ENCODE measurements around the gene TTI1.

The TTI1 gene

GRCh38 chr20:38000293-38000692, 33.0 kb downstream of the TTI1 start (continued):
- TF ChIP-seq ZBTB17 (tag by site-specific recombination; IDR thresholded peaks at IDR 0.05) (no peak), SALL2 (tag by site-specific recombination; IDR thresholded peaks at IDR 0.05; ENCODE audit: borderline replicate concordance) (no peak), ZNF366 (tag by site-specific recombination; conservative IDR thresholded peaks at IDR 0.05) (no peak), GLI4 (tag by site-specific recombination; IDR thresholded peaks at IDR 0.05) (no peak), ZNF600 (tag by site-specific recombination; IDR thresholded peaks at IDR 0.05) (no peak), ZNF26 (tag by site-specific recombination; IDR thresholded peaks at IDR 0.05) (no peak), SCRT2 (tag by site-specific recombination; IDR thresholded peaks at IDR 0.05) (no peak), ZNF311 (tag by site-specific recombination; IDR thresholded peaks at IDR 0.05; ENCODE audit: borderline replicate concordance) (no peak), ZBTB7A (tag by site-specific recombination; IDR thresholded peaks at IDR 0.05; ENCODE audit: low read depth) (no peak), TCF7L2 (IDR thresholded peaks at IDR 0.05; ENCODE audit: borderline replicate concordance, low read depth, low read length) (no peak)

DNA sequence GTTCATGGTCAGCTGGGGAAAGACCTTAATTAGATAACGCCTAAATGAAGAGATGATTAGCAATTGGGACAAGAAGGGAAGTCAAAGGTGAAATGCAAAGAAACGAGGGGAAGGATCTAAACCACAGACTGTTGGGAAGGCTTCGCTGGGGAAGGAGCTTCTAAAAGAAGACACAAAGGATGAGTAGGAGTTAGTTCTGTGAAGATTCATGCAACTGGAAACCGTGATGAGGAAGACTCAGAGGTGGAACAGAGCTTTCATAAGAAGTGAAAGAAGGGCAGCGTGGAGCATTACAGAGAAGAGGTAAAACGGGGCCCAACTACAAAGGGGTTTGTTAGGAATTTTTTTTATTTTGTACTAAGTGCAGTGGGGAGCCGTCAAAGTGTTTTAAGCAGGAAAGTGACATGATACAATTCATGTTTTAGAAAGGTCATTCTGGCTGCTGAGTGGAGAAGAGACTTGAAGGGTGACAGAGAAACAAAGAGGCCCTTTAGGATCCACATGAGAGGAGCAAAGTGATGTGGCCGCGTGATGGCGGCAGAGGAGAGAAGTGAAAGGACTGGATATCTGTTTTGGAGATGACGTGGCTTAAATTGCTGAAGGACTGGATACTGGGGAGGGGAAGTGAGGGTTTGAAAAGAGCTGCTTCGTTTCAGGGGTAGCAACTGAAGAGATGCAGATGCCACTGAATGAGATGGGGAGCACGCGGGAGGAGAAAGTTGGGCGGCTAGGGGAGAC, 33.6 kb downstream of the TTI1 start:
- no peak overlapping the region for H3K27ac ChIP-seq (ENCODE audit: extremely low read depth, low read depth, low read length)
- no peaks in the 10 kb centered on the region for H3K4me1 ChIP-seq (ENCODE audit: control insufficient read depth, insufficient read depth, low read length)
- H3K9me3 ChIP-seq (ENCODE audit: control insufficient read depth, insufficient read depth, low read depth, low read length), result no peaks in the 10 kb centered on the region
- CTCF ChIA-PET, result interaction anchor here (0.6 kb wide), 1 partner anchor 236 kb away, joined by 3 read pairs; no protein-coding TSS in a partner anchor
- H3K36me3 ChIP-seq (ENCODE audit: control insufficient read depth in 2 of 2, insufficient read depth in 1 of 2, low read length in 2 of 2), result peaks cover 14 to 97% of the 10 kb centered on the region in 2 experiments
- no peak for TF ChIP-seq HOXC10 (CRISPR knock-in tag; IDR thresholded peaks at IDR 0.05)
- TF ChIP-seq ZFP41 (tag by site-specific recombination; IDR thresholded peaks at IDR 0.05; ENCODE audit: borderline replicate concordance), result no peak
- TF ChIP-seq, protein P1, sequence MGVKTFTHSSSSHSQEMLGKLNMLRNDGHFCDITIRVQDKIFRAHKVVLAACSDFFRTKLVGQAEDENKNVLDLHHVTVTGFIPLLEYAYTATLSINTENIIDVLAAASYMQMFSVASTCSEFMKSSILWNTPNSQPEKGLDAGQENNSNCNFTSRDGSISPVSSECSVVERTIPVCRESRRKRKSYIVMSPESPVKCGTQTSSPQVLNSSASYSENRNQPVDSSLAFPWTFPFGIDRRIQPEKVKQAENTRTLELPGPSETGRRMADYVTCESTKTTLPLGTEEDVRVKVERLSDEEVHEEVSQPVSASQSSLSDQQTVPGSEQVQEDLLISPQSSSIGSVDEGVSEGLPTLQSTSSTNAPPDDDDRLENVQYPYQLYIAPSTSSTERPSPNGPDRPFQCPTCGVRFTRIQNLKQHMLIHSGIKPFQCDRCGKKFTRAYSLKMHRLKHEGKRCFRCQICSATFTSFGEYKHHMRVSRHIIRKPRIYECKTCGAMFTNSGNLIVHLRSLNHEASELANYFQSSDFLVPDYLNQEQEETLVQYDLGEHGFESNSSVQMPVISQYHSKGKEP (tag by site-specific recombination; IDR thresholded peaks at IDR 0.05), result no peak
- no peak for TF ChIP-seq ZSCAN30 (tag by site-specific recombination; IDR thresholded peaks at IDR 0.05)
- POLR2A ChIA-PET, result no interaction called here
- no peak overlapping the region for H3K4me3 ChIP-seq (ENCODE audit: low read depth, low read length)

DNA sequence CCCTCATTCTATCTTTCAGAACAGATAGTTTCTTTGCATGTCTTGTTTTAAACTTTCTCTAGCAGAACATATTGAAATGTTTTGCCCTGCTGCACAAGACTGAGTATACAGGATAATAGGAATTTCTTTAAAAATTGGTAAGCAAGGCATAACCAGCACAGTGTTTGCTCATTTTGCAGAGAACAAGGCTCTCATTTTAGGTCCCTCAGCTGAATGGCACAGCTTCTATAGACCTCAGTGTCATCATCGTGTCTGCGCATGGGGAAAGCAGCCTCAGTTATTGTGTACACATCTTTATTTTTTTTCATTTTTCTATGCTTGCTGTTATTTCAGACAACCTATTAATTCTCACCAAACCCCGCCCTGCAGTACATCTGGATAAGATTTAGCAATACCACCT, 35.7 kb downstream of the TTI1 start:
- CTCF ChIA-PET, result interaction anchor here (0.6 to 1.4 kb wide), 5 partner anchors 8 to 162 kb away, joined by 3 to 6 read pairs (median 3); no protein-coding TSS in a partner anchor
- Histone ChIP-seq H3K4me3 (ENCODE audit: low read depth, low read length) (no peak overlapping the region), H3K27ac (ENCODE audit: extremely low read depth, low read depth, low read length) (no peak overlapping the region), H3K36me3 (ENCODE audit: control insufficient read depth in 2 of 2, insufficient read depth in 1 of 2, low read length in 2 of 2) (peaks cover 14 to 92% of the 10 kb centered on the region in 2 experiments), H3K9me3 (ENCODE audit: control insufficient read depth, insufficient read depth, low read depth, low read length) (no peaks in the 10 kb centered on the region), H3K4me1 (ENCODE audit: control insufficient read depth, insufficient read depth, low read length) (no peaks in the 10 kb centered on the region)
- POLR2A ChIA-PET, result no interaction called here
- TF ChIP-seq ZFP3 (tag by site-specific recombination; IDR thresholded peaks at IDR 0.05; ENCODE audit: low read depth), result no peak
- TF ChIP-seq ZIC2 (tag by site-specific recombination; IDR thresholded peaks at IDR 0.05), result no peak
- TF ChIP-seq BCL11A (tag by site-specific recombination; IDR thresholded peaks at IDR 0.05; ENCODE audit: low read depth), result no peak
- TF ChIP-seq AEBP2 (tag by site-specific recombination; IDR thresholded peaks at IDR 0.05; ENCODE audit: borderline replicate concordance), result no peak
- no peak for TF ChIP-seq ZNF404 (tag by site-specific recombination; IDR thresholded peaks at IDR 0.05)
- no peak for TF ChIP-seq ZNF274 (IDR thresholded peaks at IDR 0.05; ENCODE audit: low read length)
- TF ChIP-seq ZNF274 (tag by site-specific recombination; IDR thresholded peaks at IDR 0.05; ENCODE audit: borderline replicate concordance), result no peak
- no peak for TF ChIP-seq KLF7 (tag by site-specific recombination; IDR thresholded peaks at IDR 0.05; ENCODE audit: borderline replicate concordance)
- no peak for TF ChIP-seq ZNF202 (tag by site-specific recombination; IDR thresholded peaks at IDR 0.05; ENCODE audit: borderline replicate concordance)
- no peak for TF ChIP-seq ZXDB (tag by site-specific recombination; IDR thresholded peaks at IDR 0.05)
- TF ChIP-seq ZNF777 (tag by site-specific recombination; IDR thresholded peaks at IDR 0.05; ENCODE audit: borderline replicate concordance), result no peak
- TF ChIP-seq ZNF157 (tag by site-specific recombination; IDR thresholded peaks at IDR 0.05), result no peak
- TF ChIP-seq, protein P2, sequence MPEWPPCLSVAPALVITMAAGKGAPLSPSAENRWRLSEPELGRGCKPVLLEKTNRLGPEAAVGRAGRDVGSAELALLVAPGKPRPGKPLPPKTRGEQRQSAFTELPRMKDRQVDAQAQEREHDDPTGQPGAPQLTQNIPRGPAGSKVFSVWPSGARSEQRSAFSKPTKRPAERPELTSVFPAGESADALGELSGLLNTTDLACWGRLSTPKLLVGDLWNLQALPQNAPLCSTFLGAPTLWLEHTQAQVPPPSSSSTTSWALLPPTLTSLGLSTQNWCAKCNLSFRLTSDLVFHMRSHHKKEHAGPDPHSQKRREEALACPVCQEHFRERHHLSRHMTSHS (tag by site-specific recombination; IDR thresholded peaks at IDR 0.05), result no peak
- TF ChIP-seq IKZF3 (tag by site-specific recombination; IDR thresholded peaks at IDR 0.05), result no peak
- no peak for TF ChIP-seq FEZF1 (tag by site-specific recombination; IDR thresholded peaks at IDR 0.05)
- TF ChIP-seq ZNF214 (tag by site-specific recombination; IDR thresholded peaks at IDR 0.05; ENCODE audit: borderline replicate concordance), result no peak

All from HEK293 (cell line).